NK-92 (cell line): ENCODE results near the gene UBA52.

Experiments used
- DNase-seq: peaks from one replicate; lab custom pipeline; 2025; ENCODE audit not compliant: unreplicated experiment; lab: John Stamatoyannopoulos, UW

Gene UBA52

GRCh38 chr19:18551631-18552030, 20.0 kb upstream of the UBA52 start:
- no peak for DNase-seq

- DNase-seq, result peak; percentile 94
Observed at GRCh38 chr19:18557411-18558201, 14.1 kb upstream of the UBA52 start, which contains the start of gene KXD1. Gene KXD1 (plus strand): TSS chr19:18557870. CDS start chr19:18562057, 4,187 bp downstream.

GRCh38 chr19:18558202-18558555, 13.5 kb upstream of the UBA52 start:
- DNase-seq, result no peak

GRCh38 chr19:18558604-18559003, 13.1 kb upstream of the UBA52 start:
- DNase-seq, result no peak

- DNase-seq, result no peak
Observed at GRCh38 chr19:18559685-18560084, 12.0 kb upstream of the UBA52 start.

- DNase-seq, result no peak
Observed at GRCh38 chr19:18562086-18562485, 9.6 kb upstream of the UBA52 start.

GRCh38 chr19:18566953-18567352, 4.7 kb upstream of the UBA52 start:
- no peak for DNase-seq

GRCh38 chr19:18568367-18568766, 3.3 kb upstream of the UBA52 start:
- no peak for DNase-seq

- DNase-seq, result no peak
Observed at GRCh38 chr19:18574691-18575291, 3.1 kb downstream of the UBA52 start.

- DNase-seq, result no peak
Observed at GRCh38 chr19:18576383-18576782, 4.7 kb downstream of the UBA52 start.

GRCh38 chr19:18577365-18577914, 5.8 kb downstream of the UBA52 start:
- no peak for DNase-seq

GRCh38 chr19:18580311-18580710, 8.7 kb downstream of the UBA52 start:
- no peak for DNase-seq

GRCh38 chr19:18586306-18586705, 14.6 kb downstream of the UBA52 start:
- no peak for DNase-seq

GRCh38 chr19:18587561-18587960, 15.9 kb downstream of the UBA52 start:
- no peak for DNase-seq

GRCh38 chr19:18587962-18588610, 16.4 kb downstream of the UBA52 start:
- no peak for DNase-seq

- DNase-seq, result peak; percentile 51
Observed at GRCh38 chr19:18588611-18589379, 17.1 kb downstream of the UBA52 start, which contains the start of gene REX1BD. Gene REX1BD (plus strand): TSS chr19:18588798. CDS start chr19:18588802, 4 bp downstream.

GRCh38 chr19:18589380-18590272, 18.0 kb downstream of the UBA52 start:
- DNase-seq, result no peak

GRCh38 chr19:18590273-18591272, 18.9 kb downstream of the UBA52 start:
- no peak for DNase-seq
